Karpas-422 (cell line): Measurements from ENCODE around the gene AGAP1. TPM values are rescaled to one million over a fixed set of nuclear protein-coding genes. Genes with fewer than 3 reads are reported as not detected.

Experiments
- DNase-seq: peaks from one replicate; pipeline ENCODE4 v3.0.0-alpha.2; 2015
- H2AFZ ChIP-seq: fragments of 200-600 bp; sonication (generic); 2 replicates; pipeline ENCODE4 v1.6.1; 2014; ENCODE audit warnings: antibody characterized with exemption, low read length, mixed read lengths
- H3K27ac ChIP-seq: fragments of 200-600 bp; sonication (generic); 2 replicates; pipeline ENCODE4 v1.5.1; 2014; ENCODE audit warnings: mild to moderate bottlenecking, low read length, moderate library complexity
- H3K27me3 ChIP-seq: fragments of 200-600 bp; sonication (generic); 2 replicates; pipeline ENCODE4 v1.6.1; 2014; ENCODE audit warnings: low read length, mixed read lengths
- H3K36me3 ChIP-seq: fragments of 200-600 bp; sonication (generic); 2 replicates; pipeline ENCODE4 v1.6.1; 2014; ENCODE audit warnings: low read length, mixed read lengths; ENCODE audit not compliant: insufficient read depth
- H3K4me1 ChIP-seq: fragments of 200-600 bp; sonication (generic); 2 replicates; pipeline ENCODE4 v1.6.1; 2014; ENCODE audit warnings: mild to moderate bottlenecking, low read length, mixed read lengths
- H3K4me2 ChIP-seq: fragments of 200-600 bp; sonication (generic); 2 replicates; pipeline ENCODE4 v1.6.1; 2014; ENCODE audit warnings: low read length, low read depth, mild to moderate bottlenecking; ENCODE audit not compliant: poor library complexity, severe bottlenecking
- H3K4me3 ChIP-seq: fragments of 200-600 bp; sonication (generic); 2 replicates; pipeline ENCODE4 v1.5.1; 2014; ENCODE audit warnings: mild to moderate bottlenecking, antibody characterized with exemption, low read length, mixed read lengths
- H3K79me2 ChIP-seq: fragments of 200-600 bp; sonication (generic); 2 replicates; pipeline ENCODE4 v1.6.1; 2014; ENCODE audit warnings: mild to moderate bottlenecking, low read length, mixed read lengths
- H3K9ac ChIP-seq: fragments of 200-600 bp; sonication (generic); 2 replicates; pipeline ENCODE4 v1.6.0; 2014; ENCODE audit warnings: low read length
- H3K9me2 ChIP-seq: fragments of 200-600 bp; sonication (generic), shearing (Covaris generic); replicated peaks from 2 replicates; pipeline ENCODE4 v1.6.0; 2014; ENCODE audit warnings: mild to moderate bottlenecking, low read length, moderate library complexity; ENCODE audit not compliant: insufficient read depth
- H3K9me3 ChIP-seq: fragments of 300-700, 200-600 bp; sonication (generic); 2 replicates; pipeline ENCODE4 v1.6.1; 2014; ENCODE audit warnings: low read length, mixed read lengths
- H4K20me1 ChIP-seq: fragments of 200-600 bp; sonication (generic); 2 replicates; pipeline ENCODE4 v1.6.1; 2014; ENCODE audit warnings: mild to moderate bottlenecking, antibody characterized with exemption, low read length, low read depth; ENCODE audit not compliant: insufficient read depth
- total RNA-seq: library from RNA; depleted of rRNA; stranded (reverse); fragments of >200 nt; shearing (Covaris generic); gene quantifications from 2 replicates; pipeline ENCODE4 v1.2.3, GENCODE V29; 2014; ENCODE audit warnings: low replicate concordance

Gene AGAP1
- total RNA-seq, 1 experiment from 2014 or later, result not detected

DNA sequence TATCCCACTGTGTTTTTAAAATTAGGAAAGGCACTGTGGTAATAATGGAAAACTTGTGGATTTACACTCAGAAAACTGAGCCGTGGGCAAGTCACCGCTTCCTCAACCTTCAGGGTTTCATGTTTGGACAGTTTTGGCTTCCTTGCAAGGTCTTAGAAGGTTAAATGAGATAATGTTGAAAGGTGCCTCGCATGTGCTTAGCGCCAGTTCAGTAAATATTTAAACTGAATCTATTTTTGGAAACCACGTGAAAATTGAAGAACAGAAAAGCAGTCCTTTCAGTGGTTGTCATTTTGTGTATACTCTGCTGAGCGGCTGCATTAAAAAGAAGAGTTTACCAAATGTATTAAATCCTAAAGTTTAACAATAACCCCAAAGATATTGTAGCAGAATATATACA lies 15.2 kb upstream of the AGAP1 start:
- Histone ChIP-seq H3K9me2 (no peaks in the 10 kb centered on the region), H3K4me2 (no peak overlapping the region), H3K79me2 (no peaks in the 10 kb centered on the region), H3K27ac (no peak overlapping the region), H3K9me3 (no peaks in the 10 kb centered on the region), H3K4me1 (no peaks in the 10 kb centered on the region), H2AFZ (no peak overlapping the region), H3K9ac (no peak overlapping the region), H3K36me3 (no peaks in the 10 kb centered on the region), H4K20me1 (no peaks in the 10 kb centered on the region), H3K27me3 (0 out of 2 replicates have a peak, but pooled peaks cover 4% of the 10 kb centered on the region), H3K4me3 (no peak overlapping the region)
- DNase-seq, result no peak

DNA sequence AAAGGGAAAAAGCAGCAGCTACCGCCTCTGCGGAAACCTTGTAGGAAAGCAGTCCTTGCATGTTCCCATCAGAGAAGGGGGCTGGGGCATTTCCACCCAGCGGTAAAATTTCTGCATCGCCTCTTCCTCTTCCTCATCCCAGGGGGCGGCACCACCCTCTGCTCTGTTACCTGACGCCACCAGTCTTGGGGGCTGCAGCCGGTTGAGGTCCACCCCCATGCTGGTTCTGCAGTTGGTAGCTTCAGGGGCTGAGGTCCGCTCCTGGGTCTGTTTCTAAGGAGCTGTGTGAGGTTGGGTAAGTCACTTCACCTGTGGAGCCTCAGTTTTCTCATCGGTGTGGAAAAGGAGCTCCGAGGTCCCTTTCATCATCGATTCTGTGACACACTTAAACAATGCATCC lies 14.2 kb upstream of the AGAP1 start:
- DNase-seq, result no peak
- H3K79me2 ChIP-seq, result no peaks in the 10 kb centered on the region
- no peaks in the 10 kb centered on the region for H3K9me3 ChIP-seq
- H4K20me1 ChIP-seq, result no peaks in the 10 kb centered on the region
- H3K27me3 ChIP-seq, result 0 out of 2 replicates have a peak, but pooled peaks cover 4% of the 10 kb centered on the region
- H3K4me2 ChIP-seq, result no peak overlapping the region
- no peaks in the 10 kb centered on the region for H3K36me3 ChIP-seq
- H3K9me2 ChIP-seq, result no peaks in the 10 kb centered on the region
- no peaks in the 10 kb centered on the region for H3K4me1 ChIP-seq
- no peak overlapping the region for H2AFZ ChIP-seq
- no peak overlapping the region for H3K4me3 ChIP-seq
- no peak overlapping the region for H3K9ac ChIP-seq
- H3K27ac ChIP-seq, result no peak overlapping the region

DNA sequence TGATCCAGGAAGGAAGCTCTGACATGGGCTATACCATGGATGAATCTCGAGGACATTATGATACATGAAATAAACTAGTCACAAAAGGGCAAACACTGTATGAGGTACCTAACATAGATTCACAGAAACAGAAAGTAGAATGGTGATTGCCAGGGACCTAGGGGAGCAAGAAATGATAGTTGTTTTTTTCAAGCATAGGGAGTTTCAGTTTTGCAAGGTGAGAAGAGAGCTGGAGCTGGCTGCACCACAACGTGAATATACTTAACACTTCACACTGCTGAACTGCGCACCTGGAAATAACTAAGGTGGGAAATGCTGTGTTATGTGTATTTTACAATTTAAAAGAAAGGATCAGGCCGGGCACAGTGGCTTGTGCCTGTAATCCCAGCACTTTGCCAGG lies 13.2 kb upstream of the AGAP1 start:
- no peaks in the 10 kb centered on the region for H3K9me3 ChIP-seq
- no peak overlapping the region for H3K4me3 ChIP-seq
- no peaks in the 10 kb centered on the region for H3K36me3 ChIP-seq
- H3K27ac ChIP-seq, result no peak overlapping the region
- no peaks in the 10 kb centered on the region for H3K79me2 ChIP-seq
- H2AFZ ChIP-seq, result no peak overlapping the region
- H3K4me1 ChIP-seq, result no peaks in the 10 kb centered on the region
- no peak for DNase-seq
- H3K9me2 ChIP-seq, result no peaks in the 10 kb centered on the region
- H3K9ac ChIP-seq, result no peak overlapping the region
- no peak overlapping the region for H3K4me2 ChIP-seq
- H3K27me3 ChIP-seq, result 0 out of 2 replicates have a peak, but pooled peaks cover 4% of the 10 kb centered on the region
- no peaks in the 10 kb centered on the region for H4K20me1 ChIP-seq

DNA sequence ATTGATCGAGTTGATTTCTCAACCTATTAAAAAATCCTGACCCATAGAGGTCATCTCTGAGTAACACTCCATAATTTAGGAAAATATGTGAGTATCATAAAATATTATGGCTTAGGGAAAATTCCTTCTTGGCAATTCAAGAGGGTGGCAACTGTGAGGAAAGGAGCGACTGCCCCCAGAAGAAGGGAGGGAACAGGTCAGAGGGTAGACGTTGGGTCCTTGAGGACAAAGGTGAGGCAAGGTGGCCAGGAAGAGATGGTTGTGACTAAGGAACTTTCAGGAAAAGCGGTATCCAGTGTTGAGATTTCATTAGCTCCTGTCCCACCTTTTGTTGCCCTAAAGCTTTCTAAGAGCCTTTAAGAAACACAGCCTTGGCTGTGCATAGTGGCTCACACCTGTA lies 10.5 kb upstream of the AGAP1 start:
- H3K4me1 ChIP-seq, result no peaks in the 10 kb centered on the region
- H4K20me1 ChIP-seq, result no peaks in the 10 kb centered on the region
- H3K4me3 ChIP-seq, result no peak overlapping the region

DNA sequence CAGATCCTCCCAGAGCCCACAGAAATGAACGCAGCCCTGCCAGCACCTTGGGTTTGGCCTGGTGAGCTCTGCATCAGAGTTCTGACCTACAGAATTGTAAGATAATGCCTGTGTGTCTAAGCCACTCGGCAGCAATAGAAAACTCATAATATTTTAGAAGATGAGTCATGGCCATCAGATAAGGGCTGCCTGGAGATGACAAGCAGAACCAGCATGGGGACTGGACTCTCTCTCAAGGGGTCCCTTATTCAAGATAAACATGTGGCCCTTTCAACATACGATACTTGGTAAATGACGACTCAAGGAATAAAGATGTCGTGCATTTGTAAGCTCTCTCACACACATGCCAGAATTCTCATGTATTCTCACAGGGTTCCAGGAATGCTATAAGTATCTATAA lies 8.5 kb upstream of the AGAP1 start:
- no peak overlapping the region for H3K4me3 ChIP-seq
- H3K36me3 ChIP-seq, result no peaks in the 10 kb centered on the region
- no peaks in the 10 kb centered on the region for H3K9me2 ChIP-seq
- no peak overlapping the region for H2AFZ ChIP-seq
- no peaks in the 10 kb centered on the region for H3K79me2 ChIP-seq
- no peak overlapping the region for H3K9ac ChIP-seq
- H3K9me3 ChIP-seq, result no peaks in the 10 kb centered on the region
- no peaks in the 10 kb centered on the region for H3K27me3 ChIP-seq
- H4K20me1 ChIP-seq, result no peaks in the 10 kb centered on the region
- no peaks in the 10 kb centered on the region for H3K4me1 ChIP-seq
- no peak for DNase-seq
- H3K4me2 ChIP-seq, result no peak overlapping the region
- no peak overlapping the region for H3K27ac ChIP-seq

More for the DNA sequence above, 10.5 kb upstream of the AGAP1 start:
- H3K36me3 ChIP-seq, result no peaks in the 10 kb centered on the region
- no peaks in the 10 kb centered on the region for H3K9me3 ChIP-seq
- H3K4me2 ChIP-seq, result no peak overlapping the region
- DNase-seq, result no peak
- H2AFZ ChIP-seq, result no peak overlapping the region
- H3K79me2 ChIP-seq, result no peaks in the 10 kb centered on the region
- no peak overlapping the region for H3K9ac ChIP-seq
- no peak overlapping the region for H3K27ac ChIP-seq
- no peaks in the 10 kb centered on the region for H3K9me2 ChIP-seq
- 0 out of 2 replicates have a peak, but pooled peaks cover 4% of the 10 kb centered on the region for H3K27me3 ChIP-seq

DNA sequence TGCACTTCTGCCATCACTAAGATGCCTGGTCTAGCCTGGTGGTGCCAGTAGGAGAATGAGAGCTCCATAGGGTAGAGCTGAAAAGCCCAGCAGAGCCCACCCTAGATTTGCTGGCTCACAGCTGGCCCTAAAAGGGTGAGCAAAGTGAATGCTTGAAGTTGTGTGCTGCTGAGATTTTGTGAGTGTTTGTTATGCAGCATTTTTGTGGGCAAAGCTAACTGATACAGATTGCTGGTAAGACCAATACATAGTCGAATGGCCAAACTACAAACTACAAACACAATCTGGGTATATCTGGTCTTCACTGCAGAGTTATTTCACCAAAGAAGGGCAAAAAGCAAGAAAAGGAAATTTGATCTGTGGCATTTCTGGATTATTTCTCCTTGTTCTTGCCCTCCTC lies 7.1 kb upstream of the AGAP1 start:
- H3K4me2 ChIP-seq, result no peak overlapping the region
- no peaks in the 10 kb centered on the region for H3K9me3 ChIP-seq
- DNase-seq, result no peak
- H3K4me1 ChIP-seq, result no peaks in the 10 kb centered on the region
- no peaks in the 10 kb centered on the region for H3K27me3 ChIP-seq
- H2AFZ ChIP-seq, result no peak overlapping the region
- no peak overlapping the region for H3K27ac ChIP-seq
- H3K36me3 ChIP-seq, result no peaks in the 10 kb centered on the region
- H4K20me1 ChIP-seq, result no peaks in the 10 kb centered on the region
- no peaks in the 10 kb centered on the region for H3K9me2 ChIP-seq
- H3K9ac ChIP-seq, result no peak overlapping the region
- no peaks in the 10 kb centered on the region for H3K79me2 ChIP-seq
- H3K4me3 ChIP-seq, result no peak overlapping the region

DNA sequence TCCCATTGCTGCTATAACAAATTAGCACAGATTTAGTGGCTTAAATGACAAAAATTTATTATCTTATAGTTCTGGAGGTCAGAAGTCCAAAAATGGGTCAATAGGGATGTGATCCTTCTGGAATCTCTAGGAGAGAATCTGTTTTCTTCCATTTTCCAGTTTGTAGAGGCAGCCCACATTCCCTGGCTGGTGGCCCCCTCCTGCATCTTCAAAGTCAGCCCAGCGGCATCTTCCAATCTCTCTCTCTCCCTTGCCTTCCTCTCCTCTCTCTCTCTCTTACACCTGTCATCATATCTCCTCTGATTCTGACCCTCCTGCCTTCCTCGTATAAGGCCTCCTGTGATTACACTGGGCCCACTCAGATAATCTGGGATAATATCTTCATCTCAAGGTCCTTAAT lies 3.9 kb upstream of the AGAP1 start:
- Histone ChIP-seq H2AFZ (no peak overlapping the region), H3K27me3 (no peaks in the 10 kb centered on the region), H3K9ac (no peak overlapping the region)

DNA sequence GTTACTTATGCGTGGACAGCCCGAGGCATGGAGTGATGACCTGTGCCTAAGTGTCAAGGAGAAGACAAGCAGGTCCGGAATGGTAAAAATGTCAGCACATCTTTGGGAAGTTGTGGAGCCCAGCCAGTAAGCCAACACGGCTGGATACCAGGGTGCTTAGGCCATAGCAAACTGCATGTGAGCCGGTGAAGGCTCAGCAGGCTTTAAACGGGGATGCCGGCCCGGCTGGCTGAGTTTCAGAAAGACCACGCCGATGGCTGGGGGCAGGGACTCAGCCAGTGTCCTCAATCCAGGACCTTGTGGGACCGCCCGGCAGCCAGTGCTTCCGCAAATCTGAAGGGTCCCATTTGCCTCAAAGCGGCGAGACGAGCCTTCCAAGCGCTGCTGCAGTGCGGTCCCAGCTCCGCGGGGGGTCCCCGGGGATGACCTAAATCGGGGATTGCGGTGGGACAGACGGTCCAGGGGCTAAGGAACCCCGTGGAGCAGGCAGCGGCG lies 946 bp upstream of the AGAP1 start:
- no peak overlapping the region for H3K27ac ChIP-seq
- no peaks in the 10 kb centered on the region for H3K4me1 ChIP-seq
- no peak overlapping the region for H3K4me2 ChIP-seq
- no peaks in the 10 kb centered on the region for H3K36me3 ChIP-seq
- no peaks in the 10 kb centered on the region for H3K9me2 ChIP-seq
- H3K9ac ChIP-seq, result no peak overlapping the region
- no peaks in the 10 kb centered on the region for H3K79me2 ChIP-seq
- no peaks in the 10 kb centered on the region for H4K20me1 ChIP-seq
- H3K9me3 ChIP-seq, result no peaks in the 10 kb centered on the region
- H3K27me3 ChIP-seq, result no peaks in the 10 kb centered on the region
- H3K4me3 ChIP-seq, result no peak overlapping the region
- DNase-seq, result no peak
- H2AFZ ChIP-seq, result no peak overlapping the region

More for the DNA sequence above, 3.9 kb upstream of the AGAP1 start:
- Histone ChIP-seq H3K4me3 (no peak overlapping the region), H3K4me2 (no peak overlapping the region), H3K9me3 (no peaks in the 10 kb centered on the region), H3K9me2 (no peaks in the 10 kb centered on the region), H3K79me2 (no peaks in the 10 kb centered on the region), H3K36me3 (no peaks in the 10 kb centered on the region), H3K27ac (no peak overlapping the region), H3K4me1 (no peaks in the 10 kb centered on the region), H4K20me1 (no peaks in the 10 kb centered on the region)
- no peak for DNase-seq

DNA sequence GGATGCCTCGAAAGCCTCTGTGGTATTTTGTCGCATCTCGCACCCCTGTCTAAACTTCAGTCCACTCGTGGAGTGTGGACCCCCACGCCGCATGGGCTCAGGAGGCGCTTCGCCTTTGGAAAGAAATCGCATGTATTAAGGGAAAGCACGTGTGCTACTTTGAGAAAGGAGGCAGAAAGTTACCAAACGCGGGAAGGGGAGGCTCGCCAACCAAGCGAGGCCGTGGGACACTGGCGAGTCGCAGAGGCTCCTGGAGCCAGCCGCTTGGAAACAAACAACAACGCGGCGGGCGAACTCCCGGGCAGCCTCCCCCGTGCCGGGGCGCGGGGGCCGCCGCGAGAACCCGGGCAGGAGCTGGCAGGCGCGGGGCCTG lies 455 bp upstream of the AGAP1 start:
- Histone ChIP-seq H3K27ac (no peak overlapping the region), H3K4me1 (no peaks in the 10 kb centered on the region), H3K9me2 (no peaks in the 10 kb centered on the region), H2AFZ (no peak overlapping the region), H3K9me3 (no peaks in the 10 kb centered on the region), H3K27me3 (no peaks in the 10 kb centered on the region), H3K36me3 (no peaks in the 10 kb centered on the region), H3K4me3 (no peak overlapping the region), H4K20me1 (no peaks in the 10 kb centered on the region), H3K4me2 (no peak overlapping the region), H3K79me2 (no peaks in the 10 kb centered on the region), H3K9ac (no peak overlapping the region)
- no peak for DNase-seq
